Measurements from ENCODE around the gene OCA2. TPM values are rescaled to one million over a fixed set of nuclear protein-coding genes. Genes with fewer than 3 reads are reported as not detected.

The OCA2 gene
- total RNA-seq, 1 experiment from 2014 or later, result 0.57 TPM

GRCh38 chr15:27864719-27865118 is 234.4 kb downstream of the OCA2 start:
- H3K9me3 Mint-ChIP-seq (ENCODE audit: unreplicated experiment), result peaks cover 9% of the 10 kb centered on the region
- no TSS peak for BruUV-seq (replicated peaks)
- H3K4me1 ChIP-seq, result no peaks in the 10 kb centered on the region
- H3K36me3 ChIP-seq (ENCODE audit: control insufficient read depth, insufficient read depth, low read length), result no peaks in the 10 kb centered on the region
- no peak overlapping the region for H3K4me3 Mint-ChIP-seq (ENCODE audit: unreplicated experiment)
- DNase-seq, result no peak
- H3K9me3 ChIP-seq, result no peaks in the 10 kb centered on the region
- H3K27me3 ChIP-seq (replicated peaks; ENCODE audit: control insufficient read depth, insufficient read depth, low read length), result no peaks in the 10 kb centered on the region
- intact Hi-C loops (cut with micrococcal nuclease; ENCODE audit: unreplicated experiment), result no loop called here
- H3K36me3 Mint-ChIP-seq (ENCODE audit: insufficient read depth, unreplicated experiment), result no peaks in the 10 kb centered on the region
- no peak overlapping the region for H3K27ac Mint-ChIP-seq (ENCODE audit: unreplicated experiment)
- no peak overlapping the region for H3K4me3 ChIP-seq (ENCODE audit: low read depth, low read length)
- ChIA-PET CTCF (no interaction called here), POLR2A (no interaction called here)
- TF ChIP-seq CTCF (IDR thresholded peaks at IDR 0.05; ENCODE audit: insufficient read depth in 1 of 2, low read depth in 1 of 2, low read length in 1 of 2, severe bottlenecking in 1 of 2, unreplicated experiment in 1 of 2), result no peak
- H3K27me3 Mint-ChIP-seq (ENCODE audit: insufficient read depth, unreplicated experiment), result peaks cover 23% of the 10 kb centered on the region
- H3K4me1 Mint-ChIP-seq (ENCODE audit: low read depth, unreplicated experiment), result no peaks in the 10 kb centered on the region

GRCh38 chr15:27864086-27864485 is 235.0 kb downstream of the OCA2 start:
- no peak overlapping the region for H3K27ac Mint-ChIP-seq (ENCODE audit: unreplicated experiment)
- no peaks in the 10 kb centered on the region for H3K9me3 ChIP-seq

GRCh38 chr15:27863000-27863399 is 236.1 kb downstream of the OCA2 start:
- H3K27ac Mint-ChIP-seq (ENCODE audit: unreplicated experiment), result no peak overlapping the region
- Histone ChIP-seq H3K4me1 (no peaks in the 10 kb centered on the region), H3K9me3 (no peaks in the 10 kb centered on the region), H3K36me3 (ENCODE audit: control insufficient read depth, insufficient read depth, low read length) (no peaks in the 10 kb centered on the region), H3K4me3 (ENCODE audit: low read depth, low read length) (no peak overlapping the region), H3K27me3 (replicated peaks; ENCODE audit: control insufficient read depth, insufficient read depth, low read length) (no peaks in the 10 kb centered on the region)
- H3K36me3 Mint-ChIP-seq (ENCODE audit: insufficient read depth, unreplicated experiment), result no peaks in the 10 kb centered on the region
- H3K4me1 Mint-ChIP-seq (ENCODE audit: low read depth, unreplicated experiment), result no peaks in the 10 kb centered on the region
- ChIA-PET POLR2A (no interaction called here), CTCF (no interaction called here)
- peaks cover 16% of the 10 kb centered on the region for H3K27me3 Mint-ChIP-seq (ENCODE audit: insufficient read depth, unreplicated experiment)
- no peak overlapping the region for H3K4me3 Mint-ChIP-seq (ENCODE audit: unreplicated experiment)
- H3K9me3 Mint-ChIP-seq (ENCODE audit: unreplicated experiment), result peaks cover 9% of the 10 kb centered on the region
- no peak for DNase-seq
- BruUV-seq (replicated peaks), result no TSS peak
- intact Hi-C loops (cut with micrococcal nuclease; ENCODE audit: unreplicated experiment), result no loop called here
- TF ChIP-seq CTCF (IDR thresholded peaks at IDR 0.05; ENCODE audit: insufficient read depth in 1 of 2, low read depth in 1 of 2, low read length in 1 of 2, severe bottlenecking in 1 of 2, unreplicated experiment in 1 of 2), result no peak

More at GRCh38 chr15:27864086-27864485, 235.0 kb downstream of the OCA2 start:
- BruUV-seq (replicated peaks), result no TSS peak
- H3K9me3 Mint-ChIP-seq (ENCODE audit: unreplicated experiment), result peaks cover 9% of the 10 kb centered on the region
- H3K4me1 Mint-ChIP-seq (ENCODE audit: low read depth, unreplicated experiment), result no peaks in the 10 kb centered on the region
- no peak overlapping the region for H3K4me3 Mint-ChIP-seq (ENCODE audit: unreplicated experiment)
- H3K36me3 ChIP-seq (ENCODE audit: control insufficient read depth, insufficient read depth, low read length), result no peaks in the 10 kb centered on the region
- no peaks in the 10 kb centered on the region for H3K36me3 Mint-ChIP-seq (ENCODE audit: insufficient read depth, unreplicated experiment)
- peaks cover 22% of the 10 kb centered on the region for H3K27me3 Mint-ChIP-seq (ENCODE audit: insufficient read depth, unreplicated experiment)
- intact Hi-C loops (cut with micrococcal nuclease; ENCODE audit: unreplicated experiment), result no loop called here
- CTCF ChIA-PET, result no interaction called here
- no peak overlapping the region for H3K4me3 ChIP-seq (ENCODE audit: low read depth, low read length)
- DNase-seq, result no peak
- no peaks in the 10 kb centered on the region for H3K27me3 ChIP-seq (replicated peaks; ENCODE audit: control insufficient read depth, insufficient read depth, low read length)
- no peaks in the 10 kb centered on the region for H3K4me1 ChIP-seq
- POLR2A ChIA-PET, result no interaction called here
- no peak for TF ChIP-seq CTCF (IDR thresholded peaks at IDR 0.05; ENCODE audit: insufficient read depth in 1 of 2, low read depth in 1 of 2, low read length in 1 of 2, severe bottlenecking in 1 of 2, unreplicated experiment in 1 of 2)

Data from Caco-2 (cell line).